22Rv1 (cell line): ENCODE results near the gene LARGE2.

ENCODE experiments used
- CTCF ChIP-seq: fragments of 450-650 bp; IDR thresholded peaks from 2 replicates; pipeline ENCODE4 v1.5.1; 2017; ENCODE audit warnings: mild to moderate bottlenecking
- ZFX ChIP-seq: fragments of 450-650 bp; IDR thresholded peaks from 2 replicates; pipeline ENCODE4 v1.6.1; 2017; ENCODE audit warnings: antibody characterized with exemption, borderline replicate concordance

- TF ChIP-seq CTCF: no peak
- TF ChIP-seq ZFX: no peak
These were observed 45.2 kb upstream of the LARGE2 start for GRCh38 chr11:45877221-45877620.
